Osteocyte (in vitro differentiated cells): ENCODE measurements around the gene CD276. TPM values are rescaled to one million over a fixed set of nuclear protein-coding genes. Genes with fewer than 3 reads are reported as not detected.

Experiments used
- DNase-seq: peaks from one replicate; pipeline ENCODE4 v3.0.0; 2021; ENCODE audit warnings: mixed read lengths; ENCODE audit not compliant: unreplicated experiment; ENCODE audit errors: extremely low spot score
- H3K27ac Mint-ChIP-seq: one replicate; pipeline ENCODE4 v1.8.0; 2021; ENCODE audit warnings: mild to moderate bottlenecking, mixed read lengths; ENCODE audit not compliant: unreplicated experiment
- H3K27me3 Mint-ChIP-seq: one replicate; pipeline ENCODE4 v1.8.0; 2021; ENCODE audit warnings: mixed read lengths; ENCODE audit not compliant: unreplicated experiment
- H3K36me3 Mint-ChIP-seq: one replicate; pipeline ENCODE4 v1.8.0; 2021; ENCODE audit warnings: mixed read lengths; ENCODE audit not compliant: unreplicated experiment
- H3K4me1 Mint-ChIP-seq: one replicate; pipeline ENCODE4 v1.8.0; 2021; ENCODE audit warnings: mixed read lengths; ENCODE audit not compliant: unreplicated experiment
- H3K4me3 Mint-ChIP-seq: one replicate; pipeline ENCODE4 v1.8.0; 2021; ENCODE audit warnings: mild to moderate bottlenecking, moderate library complexity, mixed read lengths; ENCODE audit not compliant: unreplicated experiment
- H3K9me3 Mint-ChIP-seq: one replicate; pipeline ENCODE4 v1.8.0; 2021; ENCODE audit warnings: mixed read lengths; ENCODE audit not compliant: unreplicated experiment
- CTCF ChIP-seq: fragments of 200-600 bp; sonication (generic); IDR thresholded peaks from 2 replicates; pipeline ENCODE4 v1.5.0; 2021; ENCODE audit warnings: antibody characterized with exemption, mild to moderate bottlenecking, moderate library complexity
- total RNA-seq: library from RNA; stranded (reverse); gene quantifications from 2 replicates; pipeline ENCODE4 v1.2.1, GENCODE V29; 2021

CD276 gene
- total RNA-seq, 1 donor from 2014 or later = 147 TPM

GRCh38 chr15:73752806-73753193 is 68.6 kb downstream of the CD276 start:
- no peak for DNase-seq
- H3K4me3 Mint-ChIP-seq = no peak overlapping the region
- peaks cover 3% of the 10 kb centered on the region for H3K4me1 Mint-ChIP-seq
- no peak for TF ChIP-seq CTCF
- peaks cover 12% of the 10 kb centered on the region for H3K27me3 Mint-ChIP-seq
- H3K36me3 Mint-ChIP-seq = no peaks in the 10 kb centered on the region
- no peak overlapping the region for H3K27ac Mint-ChIP-seq
- no peaks in the 10 kb centered on the region for H3K9me3 Mint-ChIP-seq

- peak within 1 kb of the TSS; percentile 60 for H3K4me3 Mint-ChIP-seq
- peaks cover 12% of the 10 kb centered on the region for H3K27me3 Mint-ChIP-seq
- H3K9me3 Mint-ChIP-seq = no peaks in the 10 kb centered on the region
- H3K27ac Mint-ChIP-seq = no peak within 1 kb of the TSS
- no peaks in the 10 kb centered on the region for H3K36me3 Mint-ChIP-seq
- TF ChIP-seq CTCF = no peak
- no peak for DNase-seq
- peaks cover 3% of the 10 kb centered on the region for H3K4me1 Mint-ChIP-seq
Measured at GRCh38 chr15:73753250-73754130, 69.3 kb downstream of the CD276 start, which contains the start of gene INSYN1. INSYN1 (minus strand) TSS chr15:73753351; CDS start chr15:73751130, 2,221 bp downstream.

GRCh38 chr15:73754461-73754860 is 70.3 kb downstream of the CD276 start:
- Mint-ChIP-seq H3K36me3 (no peaks in the 10 kb centered on the region), H3K27ac (no peak overlapping the region), H3K4me1 (peaks cover 3% of the 10 kb centered on the region), H3K9me3 (no peaks in the 10 kb centered on the region), H3K27me3 (peaks cover 12% of the 10 kb centered on the region), H3K4me3 (no peak overlapping the region)
- no peak for DNase-seq
- TF ChIP-seq CTCF = no peak

- Mint-ChIP-seq H3K36me3 (no peaks in the 10 kb centered on the region), H3K9me3 (no peaks in the 10 kb centered on the region), H3K4me1 (peaks cover 3% of the 10 kb centered on the region), H3K4me3 (no peak overlapping the region), H3K27ac (no peak overlapping the region), H3K27me3 (peaks cover 12% of the 10 kb centered on the region)
- DNase-seq = no peak
- no peak for TF ChIP-seq CTCF
Measured at GRCh38 chr15:73755481-73755880, 71.3 kb downstream of the CD276 start.

DNA sequence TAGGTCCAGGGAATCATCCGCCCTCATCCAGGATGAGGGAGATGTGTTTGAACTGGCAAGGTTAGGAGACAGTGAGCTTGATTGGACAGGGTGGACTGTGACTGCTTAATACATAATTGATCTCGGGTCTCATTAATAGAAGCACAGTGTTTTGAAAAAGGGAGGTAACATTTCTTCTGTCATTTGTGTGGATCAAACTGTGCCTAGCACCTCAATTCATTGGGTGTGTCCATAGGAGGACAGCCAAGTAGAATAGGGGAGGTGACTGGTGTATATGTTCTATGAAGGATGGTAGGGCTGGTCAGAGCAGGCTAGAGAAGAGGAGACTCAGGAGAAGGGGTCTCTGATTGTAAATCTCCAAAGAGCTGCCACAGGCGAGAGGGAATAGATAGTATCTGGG is 71.8 kb downstream of the CD276 start:
- Mint-ChIP-seq H3K27me3 (peaks cover 12% of the 10 kb centered on the region), H3K9me3 (no peaks in the 10 kb centered on the region), H3K4me3 (no peak overlapping the region), H3K36me3 (no peaks in the 10 kb centered on the region), H3K4me1 (peaks cover 3% of the 10 kb centered on the region), H3K27ac (no peak overlapping the region)
- DNase-seq = no peak
- TF ChIP-seq CTCF = no peak
